Chondrocyte (in vitro differentiated cells): Measurements from ENCODE around the gene LDB2. TPM values are rescaled to one million over a fixed set of nuclear protein-coding genes. Genes with fewer than 3 reads are reported as not detected.
"Not testable (repeated sequence)": the region's sequence is repeated elsewhere in the genome, so short reads cannot be mapped to it uniquely, and the experiment has no call there.

Source experiments
- DNase-seq: peaks from one replicate; pipeline ENCODE4 v3.0.0; 2021; ENCODE audit warnings: mixed read lengths, low spot score
- H3K27ac Mint-ChIP-seq: one replicate; pipeline ENCODE4 v1.8.0; 2021; ENCODE audit warnings: mild to moderate bottlenecking, moderate library complexity, mixed read lengths; ENCODE audit not compliant: unreplicated experiment
- H3K27me3 Mint-ChIP-seq: 2 replicates; pipeline ENCODE4 v1.8.0; 2021; ENCODE audit warnings: low read depth, mixed read lengths
- H3K36me3 Mint-ChIP-seq: 2 replicates; pipeline ENCODE4 v1.8.0; 2021; ENCODE audit warnings: low read depth, mixed read lengths
- H3K4me1 Mint-ChIP-seq: 2 replicates; pipeline ENCODE4 v1.8.0; 2021; ENCODE audit warnings: low read depth, mild to moderate bottlenecking, mixed read lengths
- H3K4me3 Mint-ChIP-seq: one replicate; pipeline ENCODE4 v1.8.0; 2021; ENCODE audit warnings: mild to moderate bottlenecking, moderate library complexity, mixed read lengths; ENCODE audit not compliant: unreplicated experiment
- H3K9me3 Mint-ChIP-seq: 2 replicates; pipeline ENCODE4 v1.8.0; 2021; ENCODE audit warnings: low read depth, mixed read lengths
- CTCF ChIP-seq: fragments of 200-600 bp; sonication (generic); IDR thresholded peaks from 2 replicates; pipeline ENCODE4 v1.5.0; 2021; ENCODE audit warnings: antibody characterized with exemption, mild to moderate bottlenecking, moderate library complexity
- total RNA-seq: library from RNA; stranded (reverse); gene quantifications from 3 replicates; pipeline ENCODE4 v1.2.1, GENCODE V29; 2021

LDB2 gene
- total RNA-seq, 1 donor from 2014 or later: 2.0 TPM

DNA sequence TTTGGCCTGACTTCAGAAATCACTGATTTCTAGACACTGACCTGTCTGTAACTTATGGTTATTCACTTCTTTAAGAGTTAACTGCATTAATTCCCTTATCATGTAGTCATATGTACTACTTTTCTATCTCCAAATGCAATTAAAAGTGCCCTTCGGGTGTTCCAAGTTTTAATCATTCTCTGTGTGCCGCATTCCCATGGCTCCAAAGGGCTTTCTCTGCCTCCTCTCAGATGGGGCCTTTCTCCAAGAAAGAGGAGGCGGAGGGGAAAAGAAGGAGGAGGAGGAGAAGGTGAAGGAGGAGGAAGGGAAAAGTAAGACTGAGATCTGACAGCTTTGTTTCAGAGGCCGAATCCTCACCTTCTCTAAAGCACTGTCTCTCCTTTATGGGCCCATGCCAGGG, 325.8 kb downstream of the LDB2 start:
- TF ChIP-seq CTCF: no peak
- no peak for DNase-seq
- Mint-ChIP-seq H3K9me3 (peaks cover 2% of the 10 kb centered on the region), H3K36me3 (no peaks in the 10 kb centered on the region), H3K4me1 (peaks cover 7% of the 10 kb centered on the region), H3K4me3 (no peak overlapping the region), H3K27ac (no peak overlapping the region), H3K27me3 (peaks cover 2% of the 10 kb centered on the region)

DNA sequence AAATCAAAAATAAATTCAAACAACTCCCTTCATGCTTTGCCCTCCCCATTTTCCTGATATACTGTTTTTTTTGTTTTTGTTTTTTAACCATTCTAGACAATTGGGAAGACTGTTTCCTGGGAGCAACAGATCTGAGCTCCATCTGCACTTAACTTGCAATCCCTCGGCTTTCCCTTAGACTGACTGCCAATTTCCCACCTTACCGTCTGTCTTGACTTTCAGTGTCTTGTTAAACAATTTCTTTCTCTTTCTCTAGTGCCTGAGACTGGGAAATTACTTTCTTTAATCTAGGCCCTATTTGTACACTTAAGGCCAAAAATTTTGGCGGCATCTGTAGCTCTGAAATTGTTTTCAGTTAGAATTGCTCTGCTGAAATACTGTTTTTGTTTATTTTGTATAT, 326.3 kb downstream of the LDB2 start:
- Mint-ChIP-seq H3K27me3 (no peaks in the 10 kb centered on the region), H3K36me3 (no peaks in the 10 kb centered on the region), H3K4me1 (peaks cover 7% of the 10 kb centered on the region), H3K4me3 (no peak overlapping the region), H3K27ac (no peak overlapping the region), H3K9me3 (no peaks in the 10 kb centered on the region)
- no peak for DNase-seq
- TF ChIP-seq CTCF: no peak

GRCh38 chr4:16569790-16570189, 328.7 kb downstream of the LDB2 start:
- Mint-ChIP-seq H3K9me3 (no peaks in the 10 kb centered on the region), H3K27me3 (no peaks in the 10 kb centered on the region), H3K4me3 (no peak overlapping the region), H3K27ac (no peak overlapping the region), H3K36me3 (no peaks in the 10 kb centered on the region), H3K4me1 (peaks cover 7% of the 10 kb centered on the region)
- TF ChIP-seq CTCF: no peak
- DNase-seq: no peak

DNA sequence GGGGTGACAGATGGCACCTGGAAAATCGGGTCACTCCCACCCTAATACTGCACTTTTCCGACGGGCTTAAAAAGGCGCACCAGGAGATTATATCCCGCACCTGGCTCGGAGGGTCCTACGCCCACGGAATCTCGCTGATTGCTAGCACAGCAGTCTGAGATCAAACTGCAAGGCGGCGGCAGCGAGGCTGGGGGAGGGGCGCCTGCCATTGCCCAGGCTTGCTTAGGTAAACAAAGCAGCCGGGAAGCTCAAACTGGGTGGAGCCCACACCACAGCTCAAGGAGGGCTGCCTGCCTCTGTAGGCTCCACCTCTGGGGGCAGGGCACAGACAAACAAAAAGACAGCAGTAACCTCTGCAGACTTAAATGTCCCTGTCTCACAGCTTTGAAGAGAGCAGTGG, 341.1 kb downstream of the LDB2 start:
- H3K36me3 Mint-ChIP-seq, H3K27me3 Mint-ChIP-seq, H3K4me3 Mint-ChIP-seq, H3K4me1 Mint-ChIP-seq, H3K27ac Mint-ChIP-seq, DNase-seq: not testable (repeated sequence)
- peaks cover 11% of the 10 kb centered on the region for H3K9me3 Mint-ChIP-seq

DNA sequence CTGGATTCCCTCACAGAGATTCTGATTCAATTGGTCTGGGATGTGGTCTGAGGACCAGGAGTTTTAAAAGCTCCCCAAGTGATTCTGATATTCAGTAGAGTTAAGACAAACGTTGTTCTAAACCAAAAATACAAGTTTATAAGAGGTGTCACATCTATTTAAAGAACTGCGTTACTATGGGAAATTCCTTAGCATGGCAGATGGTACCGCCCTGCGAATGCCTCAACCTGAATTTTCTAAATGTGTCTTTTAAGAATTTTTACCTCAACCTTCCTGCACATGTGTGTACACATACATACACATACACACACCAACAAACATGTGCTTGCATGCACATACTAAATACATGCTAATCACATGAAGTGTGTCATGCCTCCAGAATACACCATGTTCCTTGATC, 343.3 kb downstream of the LDB2 start:
- Mint-ChIP-seq H3K9me3 (peaks cover 7% of the 10 kb centered on the region), H3K27ac (no peak overlapping the region), H3K4me1 (no peaks in the 10 kb centered on the region), H3K27me3 (no peaks in the 10 kb centered on the region), H3K36me3 (no peaks in the 10 kb centered on the region), H3K4me3 (no peak overlapping the region)
- no peak for TF ChIP-seq CTCF
- no peak for DNase-seq

- H3K4me1 Mint-ChIP-seq: no peaks in the 10 kb centered on the region
- no peak for DNase-seq
- H3K9me3 Mint-ChIP-seq: no peaks in the 10 kb centered on the region
These were observed 347.9 kb downstream of the LDB2 start for GRCh38 chr4:16550531-16550930.

More at GRCh38 chr4:16550531-16550930, 347.9 kb downstream of the LDB2 start:
- no peaks in the 10 kb centered on the region for H3K27me3 Mint-ChIP-seq
- H3K4me3 Mint-ChIP-seq: no peak overlapping the region
- no peaks in the 10 kb centered on the region for H3K36me3 Mint-ChIP-seq
- TF ChIP-seq CTCF: no peak
- H3K27ac Mint-ChIP-seq: no peak overlapping the region
